BLaER1 treated with 17β-estradiol and CSF1 and Interleukin-3, amounts not matched to agents 10 nM and 100 nM (cell line): Measurements from ENCODE around the gene MECP2.

Experiments used
- H3K27ac ChIP-seq, 11 experiments: shearing (Covaris generic); formaldehyde crosslinking; 2 replicates each; pipeline ENCODE4 v1.8.1; 2022
- H3K27me3 ChIP-seq, 11 experiments: shearing (Covaris generic); formaldehyde crosslinking; 2 replicates each; pipeline ENCODE4 v1.8.1; 2022
- H3K36me3 ChIP-seq, 11 experiments: shearing (Covaris generic); formaldehyde crosslinking; 2 replicates each; pipeline ENCODE4 v1.8.1; 2022
- H3K4me1 ChIP-seq, 10 experiments: shearing (Covaris generic); formaldehyde crosslinking; 2 replicates each; pipeline ENCODE4 v1.8.1; 2022
- H3K4me2 ChIP-seq, 11 experiments: shearing (Covaris generic); formaldehyde crosslinking; 2 replicates each; pipeline ENCODE4 v1.8.1; 2022
- H3K4me3 ChIP-seq, 10 experiments: shearing (Covaris generic); formaldehyde crosslinking; 2 replicates each; pipeline ENCODE4 v1.8.1; 2022
- H3K9ac ChIP-seq, 11 experiments: shearing (Covaris generic); formaldehyde crosslinking; 2 replicates each; pipeline ENCODE4 v1.8.1; 2022
- H3K9me3 ChIP-seq, 11 experiments: shearing (Covaris generic); formaldehyde crosslinking; replicated peaks in 1 of 11; 2 replicates each; pipeline ENCODE4 v1.8.1; 2022
- H4K20me1 ChIP-seq, 11 experiments: shearing (Covaris generic); formaldehyde crosslinking; 2 replicates each; pipeline ENCODE4 v1.8.1; 2022
- Cebpa-rat ChIP-seq, 11 experiments: shearing (Covaris generic); IDR thresholded peaks; 2 replicates each; pipeline ENCODE4 v1.8.1; 2022

MECP2 gene

GRCh38 chrX:154026136-154027021, 71.1 kb downstream of the MECP2 start:
- peaks cover 0 to 94% (median 77%) of the 10 kb centered on the region in 11 experiments; a peak in 20 of 22 replicates for H4K20me1 ChIP-seq
- H3K27ac ChIP-seq = no peak overlapping the region
- peaks cover 99 to 100% (median 100%) of the 10 kb centered on the region in 11 experiments for H3K27me3 ChIP-seq
- H3K36me3 ChIP-seq = peaks cover 20 to 49% (median 38%) of the 10 kb centered on the region in 11 experiments; a peak in 21 of 22 replicates
- no peak overlapping the region for H3K4me2 ChIP-seq
- H3K9me3 ChIP-seq = no peaks in the 10 kb centered on the region
- no peak overlapping the region for H3K9ac ChIP-seq
- peaks cover 20 to 42% (median 29%) of the 10 kb centered on the region in 10 experiments for H3K4me1 ChIP-seq
- no peak overlapping the region for H3K4me3 ChIP-seq
- no peak for TF ChIP-seq Cebpa-rat (IDR thresholded peaks at IDR 0.05)

DNA sequence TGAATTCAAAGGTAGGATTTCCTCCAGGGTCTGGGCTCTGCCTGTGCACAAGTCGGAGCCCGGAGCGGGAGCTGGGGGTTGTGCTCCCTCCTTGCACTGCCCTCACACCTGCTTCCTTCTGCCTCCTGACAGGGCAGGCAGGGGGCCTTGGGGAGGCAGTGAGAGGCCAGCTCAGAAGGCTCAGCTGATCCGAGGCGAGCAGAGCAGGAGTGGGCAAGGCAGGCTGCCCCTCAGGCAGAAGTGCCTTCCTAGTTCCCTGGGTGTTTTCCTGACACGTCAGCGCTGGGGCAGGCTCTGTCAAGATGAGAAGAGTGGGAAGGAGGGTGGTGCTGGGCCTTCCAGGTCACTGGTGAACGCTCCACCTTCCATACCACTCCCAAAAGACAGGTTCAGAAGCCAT, 72.3 kb downstream of the MECP2 start:
- Histone ChIP-seq H4K20me1 (peaks cover 0 to 92% (median 79%) of the 10 kb centered on the region in 11 experiments; a peak in 20 of 22 replicates), H3K9me3 (no peaks in the 10 kb centered on the region), H3K9ac (peak overlapping the region in 3 of 11 experiments; percentile 5 to 16 (median 7); a peak in 1 of 22 replicates), H3K27ac (peak overlapping the region in 2 of 11 experiments; percentile 5 to 10; a peak in 1 of 22 replicates), H3K4me3 (no peak overlapping the region), H3K4me1 (peaks cover 30 to 50% (median 39%) of the 10 kb centered on the region in 10 experiments), H3K36me3 (peaks cover 13 to 37% (median 29%) of the 10 kb centered on the region in 11 experiments; a peak in 18 of 22 replicates), H3K4me2 (no peak overlapping the region; a peak in 1 of 22 replicates), H3K27me3 (peaks cover 99 to 100% (median 100%) of the 10 kb centered on the region in 11 experiments)
- no peak for TF ChIP-seq Cebpa-rat (IDR thresholded peaks at IDR 0.05)

- H3K4me1 ChIP-seq = peaks cover 30 to 50% (median 39%) of the 10 kb centered on the region in 10 experiments
- H3K9ac ChIP-seq = peak overlapping the region in 1 of 11 experiments; percentile 7; a peak in 3 of 22 replicates
- H3K4me3 ChIP-seq = no peak overlapping the region
- H4K20me1 ChIP-seq = peaks cover 0 to 84% (median 75%) of the 10 kb centered on the region in 11 experiments; a peak in 20 of 22 replicates
- 0 out of 22 replicates have a peak, but pooled peaks cover 0 to 2% (median 0%) of the 10 kb centered on the region in 11 experiments for H3K9me3 ChIP-seq
- H3K36me3 ChIP-seq = peaks cover 9 to 29% (median 24%) of the 10 kb centered on the region in 11 experiments; a peak in 17 of 22 replicates
- H3K27ac ChIP-seq = no peak overlapping the region
- H3K4me2 ChIP-seq = 0 out of 22 replicates have a peak overlapping the region, but pooled peaks of 1 of the 11 experiments have one; percentile 9
- TF ChIP-seq Cebpa-rat (IDR thresholded peaks at IDR 0.05) = no peak
- H3K27me3 ChIP-seq = peaks cover 91 to 96% (median 94%) of the 10 kb centered on the region in 11 experiments
These were observed 73.2 kb downstream of the MECP2 start for GRCh38 chrX:154024271-154024670.

DNA sequence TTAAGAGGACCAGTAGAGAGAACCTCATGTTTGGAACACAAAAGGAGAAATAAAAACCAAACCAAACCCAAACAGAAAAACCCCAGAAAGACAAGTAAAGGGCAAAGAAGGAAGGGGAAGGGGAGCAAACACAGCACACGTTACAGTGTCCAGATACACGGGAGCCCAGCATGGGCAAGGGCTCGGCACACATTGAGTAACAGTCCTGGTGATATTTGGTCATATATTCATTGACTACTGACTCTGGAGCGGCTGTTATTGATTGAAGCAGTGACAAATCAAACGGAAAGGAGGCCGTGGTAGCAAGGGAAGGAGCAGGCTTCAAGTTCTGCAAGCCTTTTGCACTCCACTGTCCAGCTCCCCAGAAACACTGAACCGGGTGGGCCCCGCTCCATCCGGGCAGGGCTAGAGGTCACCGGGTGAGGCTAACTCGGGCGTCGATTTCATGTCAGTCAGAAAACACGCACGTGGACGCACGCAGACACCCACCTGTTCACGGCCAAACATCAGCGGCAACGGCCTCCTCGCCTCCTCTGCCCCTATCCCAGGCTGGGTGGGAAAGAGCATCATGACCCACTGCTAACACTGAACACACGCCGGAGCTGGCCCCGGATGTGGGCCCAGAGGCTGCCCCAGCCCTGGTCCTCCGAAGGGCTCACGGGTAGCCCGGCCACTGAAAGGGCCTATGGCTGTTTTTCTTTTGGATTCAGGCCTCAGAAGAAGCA, 74.1 kb downstream of the MECP2 start:
- H3K4me2 ChIP-seq = peak overlapping the region in 10 of 11 experiments; percentile 15 to 88 (median 36); a peak in 15 of 22 replicates

GRCh38 chrX:154022108-154022507, 75.4 kb downstream of the MECP2 start:
- Histone ChIP-seq H4K20me1 (peaks cover 2 to 81% (median 68%) of the 10 kb centered on the region in 11 experiments; a peak in 20 of 22 replicates), H3K4me2 (peak overlapping the region; percentile 1 to 88 (median 27); a peak in 13 of 22 replicates), H3K9ac (0 out of 22 replicates have a peak overlapping the region, but pooled peaks of 2 of the 11 experiments have one; percentile 10 to 37), H3K9me3 (0 out of 22 replicates have a peak, but pooled peaks cover 0 to 9% (median 0%) of the 10 kb centered on the region in 11 experiments), H3K27me3 (peaks cover 69 to 92% (median 85%) of the 10 kb centered on the region in 11 experiments), H3K4me1 (peaks cover 42 to 62% (median 52%) of the 10 kb centered on the region in 10 experiments), H3K27ac (no peak overlapping the region), H3K4me3 (no peak overlapping the region), H3K36me3 (peaks cover 6 to 26% (median 19%) of the 10 kb centered on the region in 11 experiments; a peak in 20 of 22 replicates)
- TF ChIP-seq Cebpa-rat (IDR thresholded peaks at IDR 0.05) = no peak

More for the DNA sequence above, 74.1 kb downstream of the MECP2 start:
- Histone ChIP-seq H4K20me1 (peaks cover 0 to 81% (median 68%) of the 10 kb centered on the region in 11 experiments; a peak in 20 of 22 replicates), H3K4me3 (no peak overlapping the region), H3K9ac (peak overlapping the region in 3 of 11 experiments; percentile 6 to 21 (median 14); a peak in 3 of 22 replicates), H3K27me3 (peaks cover 83 to 96% (median 92%) of the 10 kb centered on the region in 11 experiments), H3K9me3 (0 out of 22 replicates have a peak, but pooled peaks cover 0 to 9% (median 0%) of the 10 kb centered on the region in 11 experiments), H3K36me3 (peaks cover 9 to 22% (median 17%) of the 10 kb centered on the region in 11 experiments; a peak in 17 of 22 replicates), H3K27ac (peak overlapping the region in 2 of 11 experiments; percentile 18 to 27; a peak in 3 of 22 replicates), H3K4me1 (peaks cover 30 to 50% (median 39%) of the 10 kb centered on the region in 10 experiments)
- no peak for TF ChIP-seq Cebpa-rat (IDR thresholded peaks at IDR 0.05)

GRCh38 chrX:154021131-154021611, 76.3 kb downstream of the MECP2 start:
- H3K9ac ChIP-seq = peak overlapping the region; percentile 89 to 99 (median 94); a peak in 20 of 22 replicates

DNA sequence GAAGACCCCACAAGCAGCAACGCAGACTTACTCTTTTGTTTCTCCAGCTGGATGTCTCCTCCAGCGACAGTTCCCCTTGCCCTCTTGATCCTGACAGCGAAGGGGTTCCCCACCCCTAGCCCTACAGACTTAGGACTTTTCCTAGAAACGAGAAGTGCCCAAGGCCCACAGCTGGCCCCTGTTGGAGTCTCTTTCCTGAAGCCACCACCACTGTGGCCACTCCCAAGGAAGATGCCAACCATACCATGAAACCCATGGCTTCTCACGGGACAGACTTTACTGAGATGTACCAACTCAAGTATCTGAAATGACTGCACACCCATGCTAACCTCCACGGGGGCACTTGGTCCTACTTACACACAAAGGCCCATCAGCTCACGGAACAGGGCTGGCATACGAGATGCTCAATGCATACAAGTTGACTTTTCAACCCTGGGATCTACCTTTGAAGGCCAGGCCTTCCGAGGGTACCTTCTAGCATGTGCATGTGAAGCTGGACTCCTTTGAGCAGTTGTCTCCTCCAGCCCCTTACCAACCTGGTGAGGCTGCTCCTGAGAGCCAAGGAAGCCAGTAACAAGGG, 76.9 kb downstream of the MECP2 start:
- H4K20me1 ChIP-seq = peaks cover 12 to 81% (median 70%) of the 10 kb centered on the region in 11 experiments; a peak in 21 of 22 replicates
- H3K4me1 ChIP-seq = peaks cover 57 to 74% (median 66%) of the 10 kb centered on the region in 10 experiments
- H3K9me3 ChIP-seq = 0 out of 22 replicates have a peak, but pooled peaks cover 0 to 9% (median 0%) of the 10 kb centered on the region in 11 experiments
- H3K27me3 ChIP-seq = peaks cover 64 to 92% (median 84%) of the 10 kb centered on the region in 11 experiments
- peak overlapping the region; percentile 78 to 95 (median 93) for H3K4me2 ChIP-seq
- TF ChIP-seq Cebpa-rat (IDR thresholded peaks at IDR 0.05) = no peak
- H3K9ac ChIP-seq = peak overlapping the region; percentile 89 to 99 (median 94)
- peak overlapping the region; percentile 67 to 83 (median 76) for H3K4me3 ChIP-seq
- peaks cover 20 to 34% (median 26%) of the 10 kb centered on the region in 11 experiments for H3K36me3 ChIP-seq
- H3K27ac ChIP-seq = peak overlapping the region; percentile 86 to 97 (median 95)

More at GRCh38 chrX:154021131-154021611, 76.3 kb downstream of the MECP2 start:
- H3K4me1 ChIP-seq = peaks cover 52 to 69% (median 61%) of the 10 kb centered on the region in 10 experiments
- H3K27me3 ChIP-seq = peaks cover 66 to 92% (median 84%) of the 10 kb centered on the region in 11 experiments
- H3K9me3 ChIP-seq = 0 out of 22 replicates have a peak, but pooled peaks cover 0 to 9% (median 0%) of the 10 kb centered on the region in 11 experiments
- no peak for TF ChIP-seq Cebpa-rat (IDR thresholded peaks at IDR 0.05)
- H3K27ac ChIP-seq = peak overlapping the region; percentile 86 to 97 (median 95); a peak in 21 of 22 replicates
- peaks cover 11 to 81% (median 70%) of the 10 kb centered on the region in 11 experiments; a peak in 20 of 22 replicates for H4K20me1 ChIP-seq
- H3K4me2 ChIP-seq = peak overlapping the region; percentile 78 to 95 (median 93)
- peak overlapping the region in 9 of 10 experiments; percentile 67 to 83 (median 76); a peak in 13 of 20 replicates for H3K4me3 ChIP-seq
- H3K36me3 ChIP-seq = peaks cover 14 to 28% (median 24%) of the 10 kb centered on the region in 11 experiments
